Upper lobe of left lung (tissue), 6 donors: Measurements from ENCODE around the gene GP1BA. TPM values are rescaled to one million over a fixed set of nuclear protein-coding genes. Genes with fewer than 3 reads are reported as not detected.
"Not testable (repeated sequence)": the region's sequence is repeated elsewhere in the genome, so short reads cannot be mapped to it uniquely, and the experiment has no call there.

Experiments used
- ATAC-seq, 2 donors: fragments of 200-7000 bp; cut with Tn5 transposase; one replicate each; pipeline ENCODE4 v1.9.1; 2022; ENCODE audit warnings: mild to moderate bottlenecking in 2 of 2, moderate library complexity in 2 of 2; ENCODE audit not compliant: low FRiP score in 2 of 2
- DNase-seq, 2 donors: peaks; one replicate each; pipeline ENCODE4 v3.0.0-alpha.2; 2019 to 2020
- H3K27ac ChIP-seq, 4 donors: fragments of 200-600 bp; sonication (generic); one replicate each; pipeline ENCODE4 v1.5.1; 2016 to 2019
- H3K27me3 ChIP-seq, 4 donors: fragments of 200-600 bp; sonication (generic); one replicate each; pipeline ENCODE4 v1.5.1; 2017 to 2019
- H3K36me3 ChIP-seq, 4 donors: fragments of 200-600 bp; sonication (generic); one replicate each; pipeline ENCODE4 v1.5.1; 2016 to 2019
- H3K4me1 ChIP-seq, 4 donors: fragments of 200-600 bp; sonication (generic); one replicate each; pipeline ENCODE4 v1.5.1; 2018 to 2019
- H3K4me3 ChIP-seq, 4 donors: fragments of 200-600 bp; sonication (generic); one replicate each; pipeline ENCODE4 v1.5.1; 2017 to 2019; ENCODE audit warnings: mild to moderate bottlenecking in 2 of 4, moderate library complexity in 1 of 4
- H3K9me3 ChIP-seq, 4 donors: fragments of 200-600 bp; sonication (generic); one replicate each; pipeline ENCODE4 v1.5.1; 2018 to 2019
- CTCF ChIP-seq, 6 experiments: fragments of 450-650 bp in 4 of 6; fragments of 200-600 bp in 2 of 6; sonication (generic) in 2 of 6; IDR thresholded peaks; one replicate each; pipeline ENCODE4 v1.5.1; 2016 to 2019; ENCODE audit warnings: antibody characterized with exemption in 6 of 6
- EP300 ChIP-seq, 4 donors: sonication (generic); formaldehyde crosslinking; IDR thresholded peaks; one replicate each; pipeline ENCODE4 v1.5.1; 2017; ENCODE audit warnings: antibody characterized with exemption in 4 of 4, control low read depth in 2 of 4
- POLR2A ChIP-seq, 4 donors: fragments of 450-650 bp; IDR thresholded peaks; one replicate each; pipeline ENCODE4 v1.5.1; 2016 to 2017; ENCODE audit warnings: antibody characterized with exemption in 4 of 4, mild to moderate bottlenecking in 2 of 4
- POLR2AphosphoS5 ChIP-seq, 2 donors: sonication (generic); formaldehyde crosslinking; IDR thresholded peaks; one replicate each; pipeline ENCODE4 v1.5.1; 2017; ENCODE audit warnings: antibody characterized with exemption in 2 of 2
- WGBS, 2 donors: methylation state at CpG; one replicate each; pipeline ENCODE4 v1.1.5; 2017 to 2018; 5-methylcytosine and 5-hydroxymethylcytosine counted together
- total RNA-seq, 6 donors: library from RNA; depleted of rRNA in 4 of 6; stranded (reverse); fragments of >200 nt in 4 of 6; gene quantifications; one replicate each; pipeline versions ENCODE4 v1.1.0 to v1.2.1, GENCODE V29; 2016 to 2021
- donor health status: DM: no; HTN: no; CAD: no; lungs with moderate emphysema.
- donor health status: DM: no; HTN: yes; CAD: no; lungs with severe emphysema.

The GP1BA gene
- total RNA-seq, 6 donors from 2014 or later, result 0.23 to 1.4 (median 0.59) TPM; not detected in 1

GRCh38 chr17:4901108-4901647 lies 30.9 kb upstream of the GP1BA start:
- WGBS, 2 donors, result 41 to 89% methylated on average over 29 of the region's 37 CpGs
- Histone ChIP-seq H3K36me3 (peaks cover 0 to 16% (median 14%) of the 10 kb centered on the region in 4 donors), H3K27ac (peak overlapping the region; percentile 6 to 74 (median 50)), H3K9me3 (no peaks in the 10 kb centered on the region), H3K27me3 (peaks cover 0 to 9% (median 0%) of the 10 kb centered on the region in 4 donors), H3K4me1 (peaks cover 9 to 46% (median 29%) of the 10 kb centered on the region in 4 donors), H3K4me3 (peak overlapping the region in 3 of 4 donors; percentile 41 to 61 (median 52))
- TF ChIP-seq EP300 (IDR thresholded peaks at IDR 0.05) (no peak), CTCF (IDR thresholded peaks at IDR 0.05) (no peak), POLR2AphosphoS5 (IDR thresholded peaks at IDR 0.05) (no peak), POLR2A (IDR thresholded peaks at IDR 0.05) (no peak)
- ATAC-seq (no peak), DNase-seq (no peak)

- Histone ChIP-seq H3K4me3 (peak overlapping the region in 3 of 4 donors; percentile 41 to 61 (median 52)), H3K9me3 (no peaks in the 10 kb centered on the region), H3K27me3 (peaks cover 0 to 9% (median 0%) of the 10 kb centered on the region in 4 donors), H3K27ac (peak overlapping the region; percentile 6 to 74 (median 50)), H3K4me1 (peaks cover 9 to 46% (median 29%) of the 10 kb centered on the region in 4 donors), H3K36me3 (peaks cover 0 to 9% (median 8%) of the 10 kb centered on the region in 4 donors)
- DNase-seq (peak; percentile 75 to 92), ATAC-seq (peak; percentile 59 to 66)
- 40 to 77% methylated on average over 37 to 43 of the region's 48 CpGs for WGBS, 2 donors
- TF ChIP-seq EP300 (IDR thresholded peaks at IDR 0.05) (no peak), POLR2A (IDR thresholded peaks at IDR 0.05) (peak in 1 of 4 donors; percentile 28), POLR2AphosphoS5 (IDR thresholded peaks at IDR 0.05) (peak in 1 of 2 donors; percentile 44)
Observed at GRCh38 chr17:4901648-4902344, 30.3 kb upstream of the GP1BA start.

DNA sequence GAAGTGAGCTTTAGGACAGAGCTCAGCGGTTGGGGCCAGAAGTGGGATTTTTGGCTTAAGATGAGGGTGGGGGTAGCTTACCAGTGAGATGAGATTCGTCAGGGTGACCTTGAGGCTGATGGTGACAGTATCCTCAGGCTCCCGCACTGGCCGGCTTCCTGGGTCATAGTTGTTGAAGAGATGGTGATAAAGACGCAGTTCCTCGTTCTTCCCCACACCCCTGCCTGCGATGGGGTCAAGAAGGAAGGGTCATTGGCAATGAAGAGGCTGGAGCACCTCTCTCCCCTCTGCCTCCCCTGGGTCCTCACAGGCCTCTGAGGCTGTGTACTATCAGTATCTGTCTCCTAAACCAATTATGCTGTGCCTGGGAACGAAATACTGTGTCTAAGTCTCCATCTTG lies 29.5 kb upstream of the GP1BA start:
- ATAC-seq (no peak), DNase-seq (no peak)
- peaks cover 0 to 9% (median 0%) of the 10 kb centered on the region in 4 donors for H3K27me3 ChIP-seq
- 69 to 73% methylated on average over 8 of the region's 8 CpGs for WGBS, 2 donors
- no peak overlapping the region for H3K4me3 ChIP-seq
- H3K9me3 ChIP-seq, result no peaks in the 10 kb centered on the region
- TF ChIP-seq CTCF (IDR thresholded peaks at IDR 0.05) (no peak), EP300 (IDR thresholded peaks at IDR 0.05) (no peak), POLR2A (IDR thresholded peaks at IDR 0.05) (no peak), POLR2AphosphoS5 (IDR thresholded peaks at IDR 0.05) (no peak)
- H3K4me1 ChIP-seq, result peaks cover 9 to 46% (median 29%) of the 10 kb centered on the region in 4 donors
- H3K36me3 ChIP-seq, result peaks cover 0 to 3% (median under 1%) of the 10 kb centered on the region in 4 donors
- peak overlapping the region in 2 of 4 donors; percentile 66 to 74 for H3K27ac ChIP-seq

GRCh38 chr17:4903051-4903818 lies 28.8 kb upstream of the GP1BA start, which contains the start of gene CHRNE:
CHRNE (minus strand) TSS chr17:4903098; CDS start chr17:4903063, 35 bp downstream.
- DNase-seq, result peak; percentile 57 to 82
- Histone ChIP-seq H3K9me3 (no peaks in the 10 kb centered on the region), H3K27ac (peak within 1 kb of the TSS in 2 of 4 donors; percentile 66 to 74), H3K4me1 (peaks cover 11 to 46% (median 29%) of the 10 kb centered on the region in 4 donors), H3K27me3 (peaks cover 0 to 9% (median 0%) of the 10 kb centered on the region in 4 donors), H3K4me3 (peak within 1 kb of the TSS in 3 of 4 donors; percentile 9 to 41 (median 25)), H3K36me3 (peaks cover 0 to 3% (median 0%) of the 10 kb centered on the region in 4 donors)
- TF ChIP-seq POLR2AphosphoS5 (IDR thresholded peaks at IDR 0.05) (no peak), POLR2A (IDR thresholded peaks at IDR 0.05) (no peak), EP300 (IDR thresholded peaks at IDR 0.05) (no peak), CTCF (IDR thresholded peaks at IDR 0.05) (peak; percentile 67 to 81 (median 75))
- WGBS, 2 donors, result 6 to 15% methylated on average over 10 of the region's 10 CpGs
- ATAC-seq, result peak; percentile 58 to 60

- H3K36me3 ChIP-seq, H3K27ac ChIP-seq, H3K9me3 ChIP-seq, ATAC-seq, DNase-seq, H3K27me3 ChIP-seq, H3K4me3 ChIP-seq: not testable (repeated sequence)
- H3K4me1 ChIP-seq, result peaks cover 18 to 31% (median 24%) of the 10 kb centered on the region in 4 donors
Observed at GRCh38 chr17:4906642-4907041, 25.4 kb upstream of the GP1BA start.
